HG02973 (cell line): ENCODE results near the gene PARD3B.

Experiments
- ATAC-seq: cut with Tn5 transposase; IDR thresholded peaks from one replicate; pipeline ENCODE4 v1.9.1; 2021; ENCODE audit warnings: moderate library complexity; ENCODE audit not compliant: unreplicated experiment

PARD3B gene

GRCh38 chr2:205427112-205427511 lies 881.8 kb downstream of the PARD3B start:
- no peak for ATAC-seq

GRCh38 chr2:205428811-205429210 lies 883.5 kb downstream of the PARD3B start:
- no peak for ATAC-seq

- ATAC-seq, result no peak
These were observed 890.7 kb downstream of the PARD3B start for GRCh38 chr2:205435970-205436369.

- ATAC-seq, result no peak
These were observed 893.0 kb downstream of the PARD3B start for GRCh38 chr2:205438241-205438640.

GRCh38 chr2:205439621-205440020 lies 894.3 kb downstream of the PARD3B start:
- ATAC-seq, result no peak

- ATAC-seq, result no peak
These were observed 896.2 kb downstream of the PARD3B start for GRCh38 chr2:205441524-205441923.

- ATAC-seq, result no peak
These were observed 902.9 kb downstream of the PARD3B start for GRCh38 chr2:205448189-205448588.

- ATAC-seq, result no peak
These were observed 906.7 kb downstream of the PARD3B start for GRCh38 chr2:205451901-205452512.

GRCh38 chr2:205453202-205453601 lies 907.9 kb downstream of the PARD3B start:
- no peak for ATAC-seq

GRCh38 chr2:205456682-205457081 lies 911.4 kb downstream of the PARD3B start:
- ATAC-seq, result no peak

- ATAC-seq, result no peak
These were observed 914.9 kb downstream of the PARD3B start for GRCh38 chr2:205460217-205460616.

GRCh38 chr2:205461169-205461568 lies 915.9 kb downstream of the PARD3B start:
- ATAC-seq, result peak; percentile 22

GRCh38 chr2:205461678-205462665 lies 916.7 kb downstream of the PARD3B start:
- peak; percentile 67 for ATAC-seq

- no peak for ATAC-seq
These were observed 917.5 kb downstream of the PARD3B start for GRCh38 chr2:205462681-205463345.

GRCh38 chr2:205463466-205464025 lies 918.3 kb downstream of the PARD3B start:
- ATAC-seq, result no peak

- no peak for ATAC-seq
These were observed 919.4 kb downstream of the PARD3B start for GRCh38 chr2:205464681-205465080.

- ATAC-seq, result no peak
These were observed 920.5 kb downstream of the PARD3B start for GRCh38 chr2:205465791-205466190.

GRCh38 chr2:205471776-205472175 lies 926.5 kb downstream of the PARD3B start:
- ATAC-seq, result no peak

GRCh38 chr2:205473791-205474190 lies 928.5 kb downstream of the PARD3B start:
- no peak for ATAC-seq

GRCh38 chr2:205474741-205475415 lies 929.6 kb downstream of the PARD3B start:
- no peak for ATAC-seq

- no peak for ATAC-seq
These were observed 930.1 kb downstream of the PARD3B start for GRCh38 chr2:205475416-205475768.
